Activated CD4-positive, alpha-beta T cell treated with anti-CD3 and anti-CD28 coated beads, Interleukin-2, amount 10 ng/mL, durations not matched to agents 7 days and 5 days (primary cell): ENCODE measurements around the gene MPRIP. TPM values are rescaled to one million over a fixed set of nuclear protein-coding genes. Genes with fewer than 3 reads are reported as not detected.
A peak's percentile ranks its signal among the peaks of the same experiment; 100 is the strongest.

Experiments used
- CTCF ChIA-PET: fragments of 350-600 bp; sonication (Branson Sonifier 250); formaldehyde crosslinking; loops from one replicate; lab custom pipeline; 2021; ENCODE audit warnings: antibody characterized with exemption; lab: Charles Lee
- POLR2A ChIA-PET: fragments of 350-600 bp; sonication (Branson Sonifier 250); formaldehyde crosslinking; loops from one replicate; lab custom pipeline; 2021; ENCODE audit warnings: antibody characterized with exemption; lab: Charles Lee
- DNase-seq: peaks from one replicate; pipeline ENCODE4 v3.0.0-alpha.2; 2020
- H3K27ac Mint-ChIP-seq: one replicate; pipeline ENCODE4 v1.8.0; 2021; ENCODE audit warnings: mild to moderate bottlenecking, moderate library complexity, mixed read lengths
- H3K27me3 Mint-ChIP-seq: one replicate; pipeline ENCODE4 v1.8.0; 2021; ENCODE audit warnings: mixed read lengths
- H3K36me3 Mint-ChIP-seq: one replicate; pipeline ENCODE4 v1.8.0; 2021; ENCODE audit warnings: low read depth, mixed read lengths
- H3K4me1 Mint-ChIP-seq: one replicate; pipeline ENCODE4 v1.8.0; 2021; ENCODE audit warnings: mixed read lengths
- H3K4me3 Mint-ChIP-seq: one replicate; pipeline ENCODE4 v1.8.0; 2021; ENCODE audit warnings: mild to moderate bottlenecking, moderate library complexity, mixed read lengths
- H3K9me3 Mint-ChIP-seq: one replicate; pipeline ENCODE4 v1.8.0; 2021; ENCODE audit warnings: mixed read lengths
- total RNA-seq, 2 experiments: library from RNA; stranded (reverse); gene quantifications; one replicate each; pipeline ENCODE4 v1.2.3, GENCODE V29; 2021

Gene MPRIP
- total RNA-seq, 2 experiments from 2014 or later: 234 to 261 TPM

GRCh38 chr17:17215575-17215974, 173.3 kb downstream of the MPRIP start:
- Mint-ChIP-seq H3K27ac (no peak overlapping the region), H3K27me3 (no peaks in the 10 kb centered on the region), H3K36me3 (peaks cover 47% of the 10 kb centered on the region), H3K4me1 (no peaks in the 10 kb centered on the region), H3K9me3 (no peaks in the 10 kb centered on the region), H3K4me3 (no peak overlapping the region)
- DNase-seq: no peak
- CTCF ChIA-PET: no interaction called here
- POLR2A ChIA-PET: no interaction called here

- DNase-seq: no peak
- H3K9me3 Mint-ChIP-seq: no peaks in the 10 kb centered on the region
- no peaks in the 10 kb centered on the region for H3K4me1 Mint-ChIP-seq
- no peak overlapping the region for H3K27ac Mint-ChIP-seq
- ChIA-PET CTCF (no interaction called here), POLR2A (no interaction called here)
- H3K4me3 Mint-ChIP-seq: no peak overlapping the region
- H3K27me3 Mint-ChIP-seq: no peaks in the 10 kb centered on the region
- peaks cover 49% of the 10 kb centered on the region for H3K36me3 Mint-ChIP-seq
These were observed 174.0 kb downstream of the MPRIP start for GRCh38 chr17:17216236-17216635.

- no peak overlapping the region for H3K4me3 Mint-ChIP-seq
- peaks cover 52% of the 10 kb centered on the region for H3K36me3 Mint-ChIP-seq
- ChIA-PET CTCF (interaction anchor here (0.9 kb wide), 1 partner anchor 11 kb away, joined by 3 read pairs; the partner anchor contains the start of gene PLD6), POLR2A (no interaction called here)
- DNase-seq: no peak
- no peak overlapping the region for H3K27ac Mint-ChIP-seq
- no peaks in the 10 kb centered on the region for H3K9me3 Mint-ChIP-seq
- H3K4me1 Mint-ChIP-seq: no peaks in the 10 kb centered on the region
- no peaks in the 10 kb centered on the region for H3K27me3 Mint-ChIP-seq
These were observed 174.5 kb downstream of the MPRIP start for GRCh38 chr17:17216776-17217175.

GRCh38 chr17:17217995-17218394, 175.7 kb downstream of the MPRIP start:
- ChIA-PET CTCF (no interaction called here), POLR2A (no interaction called here)
- Mint-ChIP-seq H3K4me1 (no peaks in the 10 kb centered on the region), H3K27me3 (no peaks in the 10 kb centered on the region), H3K27ac (peak overlapping the region; percentile 50), H3K36me3 (peaks cover 52% of the 10 kb centered on the region), H3K4me3 (no peak overlapping the region), H3K9me3 (no peaks in the 10 kb centered on the region)
- DNase-seq: no peak

GRCh38 chr17:17220529-17220928, 178.3 kb downstream of the MPRIP start:
- Mint-ChIP-seq H3K27me3 (no peaks in the 10 kb centered on the region), H3K27ac (no peak overlapping the region), H3K4me1 (no peaks in the 10 kb centered on the region), H3K4me3 (no peak overlapping the region), H3K9me3 (no peaks in the 10 kb centered on the region), H3K36me3 (peaks cover 62% of the 10 kb centered on the region)
- DNase-seq: no peak
- POLR2A ChIA-PET: interaction anchor here (0.6 kb wide), 1 partner anchor 16 kb away, joined by 3 read pairs; the partner anchor contains the start of gene FLCN
- CTCF ChIA-PET: interaction anchor here (0.6 to 1.1 kb wide), 3 partner anchors 8 to 32 kb away, joined by 3 to 5 read pairs (median 3); no protein-coding TSS in a partner anchor

GRCh38 chr17:17221329-17221728, 179.1 kb downstream of the MPRIP start:
- Mint-ChIP-seq H3K9me3 (no peaks in the 10 kb centered on the region), H3K4me3 (no peak overlapping the region), H3K27me3 (no peaks in the 10 kb centered on the region), H3K4me1 (no peaks in the 10 kb centered on the region), H3K27ac (no peak overlapping the region), H3K36me3 (peaks cover 60% of the 10 kb centered on the region)
- ChIA-PET CTCF (interaction anchor here (0.9 kb wide), 1 partner anchor 23 kb away, joined by 3 read pairs; no protein-coding TSS in a partner anchor), POLR2A (no interaction called here)
- DNase-seq: no peak

GRCh38 chr17:17223736-17224135, 181.5 kb downstream of the MPRIP start:
- Mint-ChIP-seq H3K36me3 (peaks cover 55% of the 10 kb centered on the region), H3K27me3 (no peaks in the 10 kb centered on the region), H3K27ac (no peak overlapping the region), H3K4me1 (no peaks in the 10 kb centered on the region), H3K9me3 (no peaks in the 10 kb centered on the region), H3K4me3 (no peak overlapping the region)
- ChIA-PET POLR2A (no interaction called here), CTCF (interaction anchor here (0.6 to 2.1 kb wide), 4 partner anchors 17 to 257 kb away, joined by 3 to 6 read pairs (median 4); partner anchors contain the start of gene PLD6)
- no peak for DNase-seq

- H3K27me3 Mint-ChIP-seq: no peaks in the 10 kb centered on the region
- no peak for DNase-seq
- H3K4me1 Mint-ChIP-seq: no peaks in the 10 kb centered on the region
- H3K36me3 Mint-ChIP-seq: peaks cover 56% of the 10 kb centered on the region
- no peak overlapping the region for H3K4me3 Mint-ChIP-seq
- ChIA-PET CTCF (interaction anchor here (0.6 to 2.1 kb wide), 4 partner anchors 17 to 258 kb away, joined by 3 to 6 read pairs (median 4); partner anchors contain the start of gene PLD6), POLR2A (no interaction called here)
- H3K9me3 Mint-ChIP-seq: no peaks in the 10 kb centered on the region
- H3K27ac Mint-ChIP-seq: no peak overlapping the region
These were observed 181.9 kb downstream of the MPRIP start for GRCh38 chr17:17224137-17224536.

- ChIA-PET POLR2A (no interaction called here), CTCF (interaction anchor here (1.1 to 2.5 kb wide), 4 partner anchors 13 to 84 kb away, joined by 3 to 7 read pairs (median 4); no protein-coding TSS in a partner anchor)
- no peaks in the 10 kb centered on the region for H3K4me1 Mint-ChIP-seq
- DNase-seq: no peak
- H3K4me3 Mint-ChIP-seq: no peak overlapping the region
- H3K27ac Mint-ChIP-seq: no peak overlapping the region
- no peaks in the 10 kb centered on the region for H3K9me3 Mint-ChIP-seq
- H3K27me3 Mint-ChIP-seq: no peaks in the 10 kb centered on the region
- H3K36me3 Mint-ChIP-seq: peaks cover 56% of the 10 kb centered on the region
These were observed 183.6 kb downstream of the MPRIP start for GRCh38 chr17:17225901-17226300.

- Mint-ChIP-seq H3K27ac (no peak overlapping the region), H3K9me3 (no peaks in the 10 kb centered on the region), H3K4me3 (no peak overlapping the region), H3K36me3 (peaks cover 55% of the 10 kb centered on the region), H3K4me1 (no peaks in the 10 kb centered on the region), H3K27me3 (no peaks in the 10 kb centered on the region)
- DNase-seq: no peak
- POLR2A ChIA-PET: interaction anchor here (0.8 kb wide), 1 partner anchor 27 kb away, joined by 3 read pairs; no protein-coding TSS in a partner anchor
- CTCF ChIA-PET: interaction anchor here (1.1 to 2.5 kb wide), 4 partner anchors 14 to 84 kb away, joined by 3 to 7 read pairs (median 4); no protein-coding TSS in a partner anchor
These were observed 184.4 kb downstream of the MPRIP start for GRCh38 chr17:17226451-17227265.

GRCh38 chr17:17227608-17228520, 185.6 kb downstream of the MPRIP start:
- no peaks in the 10 kb centered on the region for H3K27me3 Mint-ChIP-seq
- no peak overlapping the region for H3K4me3 Mint-ChIP-seq
- H3K27ac Mint-ChIP-seq: no peak overlapping the region
- peaks cover 57% of the 10 kb centered on the region for H3K36me3 Mint-ChIP-seq
- POLR2A ChIA-PET: interaction anchor here (0.6 kb wide), 1 partner anchor 1236 kb away, joined by 6 read pairs; no protein-coding TSS in a partner anchor
- no peaks in the 10 kb centered on the region for H3K9me3 Mint-ChIP-seq
- DNase-seq: no peak
- CTCF ChIA-PET: interaction anchor here (1.1 to 1.5 kb wide), 2 partner anchors 12 to 20 kb away, joined by 3 to 5 read pairs; no protein-coding TSS in a partner anchor
- peaks cover 7% of the 10 kb centered on the region for H3K4me1 Mint-ChIP-seq

- ChIA-PET CTCF (interaction anchor here (0.7 to 1.5 kb wide), 4 partner anchors 8 to 21 kb away, joined by 3 to 5 read pairs (median 3); no protein-coding TSS in a partner anchor), POLR2A (no interaction called here)
- Mint-ChIP-seq H3K9me3 (no peaks in the 10 kb centered on the region), H3K4me1 (peaks cover 8% of the 10 kb centered on the region), H3K36me3 (peaks cover 50% of the 10 kb centered on the region), H3K4me3 (no peak overlapping the region), H3K27me3 (no peaks in the 10 kb centered on the region), H3K27ac (no peak overlapping the region)
- no peak for DNase-seq
These were observed 186.4 kb downstream of the MPRIP start for GRCh38 chr17:17228521-17229279.
